Measurements from ENCODE around the gene ACCS.

Gene ACCS

GRCh38 chr11:44094260-44094868 lies 28.3 kb downstream of the ACCS start:
- DNase-seq (ENCODE audit: low read depth in 2 of 2), result peak; percentile 55 to 56

GRCh38 chr11:44095506-44096359 lies 29.7 kb downstream of the ACCS start, which contains the start of gene EXT2:
EXT2 (plus strand) TSS chr11:44095678; CDS start chr11:44107713, 12,035 bp downstream.
- DNase-seq (ENCODE audit: low read depth in 2 of 2), result peak; percentile 69 to 76

- DNase-seq (ENCODE audit: low read depth in 2 of 2), result no peak
Observed at GRCh38 chr11:44096360-44097185, 30.5 kb downstream of the ACCS start.

GRCh38 chr11:44097821-44098220 lies 31.8 kb downstream of the ACCS start:
- DNase-seq (ENCODE audit: low read depth in 2 of 2), result no peak

- DNase-seq (ENCODE audit: low read depth in 2 of 2), result no peak
Observed at GRCh38 chr11:44101098-44101497, 35.0 kb downstream of the ACCS start.

GRCh38 chr11:44104481-44105294 lies 38.6 kb downstream of the ACCS start:
- DNase-seq (ENCODE audit: low read depth in 2 of 2), result no peak

GRCh38 chr11:44108260-44108659 lies 42.2 kb downstream of the ACCS start:
- DNase-seq (ENCODE audit: low read depth in 2 of 2), result no peak

- peak; percentile 22 to 24 for DNase-seq (ENCODE audit: low read depth in 2 of 2)
Observed at GRCh38 chr11:44110231-44110679, 44.2 kb downstream of the ACCS start.

GRCh38 chr11:44112091-44112821 lies 46.2 kb downstream of the ACCS start:
- no peak for DNase-seq (ENCODE audit: low read depth in 2 of 2)

GRCh38 chr11:44113018-44113417 lies 46.9 kb downstream of the ACCS start:
- DNase-seq (ENCODE audit: low read depth in 2 of 2), result no peak

- no peak for DNase-seq (ENCODE audit: low read depth in 2 of 2)
Observed at GRCh38 chr11:44113572-44113971, 47.5 kb downstream of the ACCS start.

- no peak for DNase-seq (ENCODE audit: low read depth in 2 of 2)
Observed at GRCh38 chr11:44116234-44116830, 50.3 kb downstream of the ACCS start.

- DNase-seq (ENCODE audit: low read depth in 2 of 2), result no peak
Observed at GRCh38 chr11:44120169-44120568, 54.1 kb downstream of the ACCS start.

- no peak for DNase-seq (ENCODE audit: low read depth in 2 of 2)
Observed at GRCh38 chr11:44125598-44125997, 59.5 kb downstream of the ACCS start.

- no peak for DNase-seq (ENCODE audit: low read depth in 2 of 2)
Observed at GRCh38 chr11:44126304-44126703, 60.2 kb downstream of the ACCS start.

GRCh38 chr11:44127130-44127529 lies 61.1 kb downstream of the ACCS start:
- DNase-seq (ENCODE audit: low read depth in 2 of 2), result no peak

- no peak for DNase-seq (ENCODE audit: low read depth in 2 of 2)
Observed at GRCh38 chr11:44128729-44129128, 62.7 kb downstream of the ACCS start.

- DNase-seq (ENCODE audit: low read depth in 2 of 2), result no peak
Observed at GRCh38 chr11:44130751-44131150, 64.7 kb downstream of the ACCS start.

GRCh38 chr11:44133335-44133946 lies 67.4 kb downstream of the ACCS start:
- DNase-seq (ENCODE audit: low read depth in 2 of 2), result no peak

Measured in activated CD8-positive, alpha-beta memory T cell treated with anti-CD3 and anti-CD28 coated beads for 4 hours (primary cell).